Panc1 (cell line): ENCODE data around the gene ATF1.

Experiments used
- POLR2AphosphoS5 ChIP-seq: IDR thresholded peaks from 2 replicates; pipeline ENCODE4 v1.6.1; 2012; ENCODE audit warnings: mild to moderate bottlenecking, low read depth, low read length, moderate library complexity
- TCF7L2 ChIP-seq: IDR thresholded peaks from 2 replicates; pipeline ENCODE4 v1.6.1; 2011; ENCODE audit warnings: mild to moderate bottlenecking, low read depth, low read length, inconsistent platforms
- TF ChIP-seq, protein P1 (sequence below): fragments of 450-650 bp; IDR thresholded peaks from 2 replicates; pipeline ENCODE4 v1.5.1; 2017; ENCODE audit warnings: mild to moderate bottlenecking

DNA sequence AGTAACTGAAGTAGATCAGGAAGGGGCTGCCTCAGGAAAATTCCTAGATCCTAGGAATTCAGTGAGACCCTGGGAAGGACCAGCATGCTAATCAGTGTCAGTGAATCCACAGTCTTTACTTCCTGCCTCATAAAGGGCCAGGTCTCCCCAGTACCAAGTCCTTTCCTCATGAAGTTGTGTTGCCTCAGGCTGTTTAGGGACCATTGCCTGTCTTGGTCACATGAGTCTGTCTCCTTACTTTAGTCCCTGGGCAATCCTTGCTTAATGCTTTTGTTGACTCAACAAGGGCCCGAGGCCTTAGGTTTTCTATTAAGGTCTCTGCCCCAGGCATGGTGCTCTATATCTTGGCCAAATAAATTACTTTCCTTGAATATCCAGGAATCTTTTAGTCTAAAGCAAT, 16.1 kb upstream of the ATF1 start:
- TF ChIP-seq, protein P1, sequence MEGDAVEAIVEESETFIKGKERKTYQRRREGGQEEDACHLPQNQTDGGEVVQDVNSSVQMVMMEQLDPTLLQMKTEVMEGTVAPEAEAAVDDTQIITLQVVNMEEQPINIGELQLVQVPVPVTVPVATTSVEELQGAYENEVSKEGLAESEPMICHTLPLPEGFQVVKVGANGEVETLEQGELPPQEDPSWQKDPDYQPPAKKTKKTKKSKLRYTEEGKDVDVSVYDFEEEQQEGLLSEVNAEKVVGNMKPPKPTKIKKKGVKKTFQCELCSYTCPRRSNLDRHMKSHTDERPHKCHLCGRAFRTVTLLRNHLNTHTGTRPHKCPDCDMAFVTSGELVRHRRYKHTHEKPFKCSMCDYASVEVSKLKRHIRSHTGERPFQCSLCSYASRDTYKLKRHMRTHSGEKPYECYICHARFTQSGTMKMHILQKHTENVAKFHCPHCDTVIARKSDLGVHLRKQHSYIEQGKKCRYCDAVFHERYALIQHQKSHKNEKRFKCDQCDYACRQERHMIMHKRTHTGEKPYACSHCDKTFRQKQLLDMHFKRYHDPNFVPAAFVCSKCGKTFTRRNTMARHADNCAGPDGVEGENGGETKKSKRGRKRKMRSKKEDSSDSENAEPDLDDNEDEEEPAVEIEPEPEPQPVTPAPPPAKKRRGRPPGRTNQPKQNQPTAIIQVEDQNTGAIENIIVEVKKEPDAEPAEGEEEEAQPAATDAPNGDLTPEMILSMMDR: no peak
- no peak for TF ChIP-seq POLR2AphosphoS5
- no peak for TF ChIP-seq TCF7L2
